Activated CD4-positive, alpha-beta memory T cell treated with anti-CD3 and anti-CD28 coated beads for 36 hours (primary cell): Measurements from ENCODE around the gene PRDX1. TPM values are rescaled to one million over a fixed set of nuclear protein-coding genes. Genes with fewer than 3 reads are reported as not detected.
A peak's percentile ranks its signal among the peaks of the same experiment; 100 is the strongest.

Experiments
- CTCF ChIA-PET: fragments of 350-600 bp; sonication (Branson Sonifier 250); formaldehyde crosslinking; loops from one replicate; lab custom pipeline; 2021; ENCODE audit warnings: antibody characterized with exemption, inconsistent platforms; lab: Charles Lee
- POLR2A ChIA-PET: fragments of 350-600 bp; sonication (Branson Sonifier 250); formaldehyde crosslinking; loops from one replicate; lab custom pipeline; 2021; ENCODE audit warnings: antibody characterized with exemption; lab: Charles Lee
- DNase-seq: peaks from one replicate; pipeline ENCODE4 v3.0.0-alpha.2; 2020
- H3K27ac Mint-ChIP-seq: one replicate; pipeline ENCODE4 v1.8.0; 2021; ENCODE audit warnings: mixed read lengths
- H3K27me3 Mint-ChIP-seq: one replicate; pipeline ENCODE4 v1.8.0; 2021; ENCODE audit warnings: mixed read lengths
- H3K36me3 Mint-ChIP-seq: one replicate; pipeline ENCODE4 v1.8.0; 2021; ENCODE audit warnings: mixed read lengths
- H3K4me1 Mint-ChIP-seq: one replicate; pipeline ENCODE4 v1.8.0; 2021; ENCODE audit warnings: low read depth, mixed read lengths
- H3K4me3 Mint-ChIP-seq: one replicate; pipeline ENCODE4 v1.8.0; 2021; ENCODE audit warnings: mild to moderate bottlenecking, mixed read lengths
- H3K9me3 Mint-ChIP-seq: one replicate; pipeline ENCODE4 v1.8.0; 2021; ENCODE audit warnings: mixed read lengths
- intact Hi-C: fragments of 100-400 bp; cut with micrococcal nuclease; formaldehyde crosslinking; loops from one replicate; pipeline ENCODE4 v1.15.1; 2023
- total RNA-seq, 2 experiments: library from RNA; stranded (reverse); gene quantifications; one replicate each; pipeline ENCODE4 v1.2.3, GENCODE V29; 2021

Gene PRDX1
- total RNA-seq, 2 experiments from 2014 or later = 479 to 481 TPM

DNA sequence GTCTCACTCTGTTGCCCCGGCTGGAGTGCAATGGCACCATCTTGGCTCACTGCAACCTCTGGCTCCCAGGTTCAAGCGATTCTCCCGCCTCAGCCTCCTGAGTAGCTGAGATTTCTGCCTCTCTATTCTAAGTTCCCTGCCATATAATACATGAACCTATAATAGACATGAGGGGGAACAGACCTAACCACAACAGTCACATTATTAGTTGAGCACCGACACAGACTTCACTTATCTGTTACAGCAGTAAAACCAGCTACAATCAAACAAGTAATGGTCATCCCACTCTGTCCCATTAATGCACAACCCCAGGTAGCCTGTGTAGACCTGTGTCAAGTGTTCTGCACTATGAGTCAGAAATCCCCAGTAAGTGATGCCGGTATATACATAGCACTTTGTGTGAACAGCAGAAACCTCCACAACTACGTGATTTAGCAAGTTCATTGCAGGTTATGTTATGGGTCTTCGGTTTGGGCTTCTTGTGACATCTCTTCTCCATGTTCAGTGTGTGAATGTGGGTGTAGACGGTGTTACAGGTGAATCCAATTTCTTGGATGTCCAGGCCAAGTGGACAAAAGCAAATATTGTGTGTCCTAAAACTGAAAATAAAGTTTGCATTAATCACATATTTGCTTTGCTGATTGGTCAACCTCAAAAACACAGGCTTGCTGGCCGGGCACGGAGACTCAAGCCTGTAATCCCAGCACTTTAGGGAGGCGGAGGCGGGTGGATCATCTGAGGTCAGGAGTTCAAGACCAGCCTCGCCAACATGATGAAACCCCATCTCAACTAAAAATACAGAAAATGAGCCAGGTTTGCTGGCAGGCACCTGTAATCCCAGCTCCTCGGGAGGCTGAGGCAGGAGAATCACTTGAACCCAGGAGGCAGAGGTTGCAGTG lies 18.0 kb downstream of the PRDX1 start:
- Mint-ChIP-seq H3K27ac (no peak overlapping the region), H3K4me3 (no peak overlapping the region), H3K9me3 (no peaks in the 10 kb centered on the region), H3K4me1 (peaks cover 28% of the 10 kb centered on the region), H3K36me3 (no peaks in the 10 kb centered on the region), H3K27me3 (no peaks in the 10 kb centered on the region)
- ChIA-PET CTCF (interaction anchor here (1.2 to 5.6 kb wide), 2 partner anchors 8 to 13 kb away, joined by 3 to 31 read pairs; no protein-coding TSS in a partner anchor), POLR2A (no interaction called here)
- intact Hi-C loops = no loop called here
- no peak for DNase-seq

DNA sequence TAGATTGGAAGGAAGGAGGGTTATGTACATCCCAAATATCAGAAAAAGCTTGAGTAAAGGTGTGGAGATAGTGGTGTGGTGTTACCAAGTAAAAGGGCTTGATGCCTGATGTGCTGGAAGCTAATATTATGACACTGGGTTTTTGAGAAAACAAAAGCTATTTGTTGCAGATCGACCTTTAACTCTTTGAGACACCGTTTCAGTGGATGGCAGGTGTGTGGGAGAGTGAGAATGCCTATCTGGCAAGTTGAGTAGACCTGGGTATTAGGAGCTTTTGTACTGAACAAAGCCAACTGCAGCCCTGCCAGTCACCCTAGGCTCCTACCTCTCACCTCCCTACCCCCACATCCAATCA lies 20.2 kb downstream of the PRDX1 start:
- CTCF ChIA-PET = interaction anchor here (0.6 to 5.6 kb wide), 7 partner anchors 8 to 241 kb away, joined by 3 to 31 read pairs (median 6); no protein-coding TSS in a partner anchor
- no peak overlapping the region for H3K4me3 Mint-ChIP-seq

DNA sequence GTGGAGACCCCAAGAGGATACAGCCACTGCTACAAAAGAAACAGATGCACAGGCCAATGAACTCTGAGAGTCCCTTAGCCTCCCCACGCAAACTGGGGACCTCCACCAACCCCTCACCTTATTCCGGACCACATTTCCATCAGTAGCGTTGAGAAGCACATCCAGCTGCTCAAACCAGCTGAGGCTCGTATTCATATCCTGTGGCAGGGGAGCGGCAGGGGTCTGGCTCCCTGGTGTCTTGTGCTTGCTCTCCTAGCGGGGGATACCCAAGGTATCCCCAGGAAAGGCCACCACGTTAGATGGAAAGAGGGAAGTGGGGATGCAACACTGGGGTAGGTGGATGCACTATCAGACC lies 22.3 kb downstream of the PRDX1 start:
- Mint-ChIP-seq H3K36me3 (no peaks in the 10 kb centered on the region), H3K4me1 (peaks cover 30% of the 10 kb centered on the region), H3K9me3 (no peaks in the 10 kb centered on the region), H3K27me3 (no peaks in the 10 kb centered on the region), H3K27ac (peak overlapping the region; percentile 83), H3K4me3 (peak overlapping the region; percentile 95)
- intact Hi-C loops = no loop called here
- POLR2A ChIA-PET = interaction anchor here (0.5 to 3.9 kb wide), 11 partner anchors 8 to 1870 kb away, joined by 3 to 32 read pairs (median 7); partner anchors contain the start of genes AKR1A1, HECTD3, HPDL and MUTYH
- peak; percentile 39 for DNase-seq
- CTCF ChIA-PET = interaction anchor here (0.8 to 5.6 kb wide), 9 partner anchors 8 to 159 kb away, joined by 3 to 31 read pairs (median 4); partner anchors contain the start of genes MUTYH, TESK2 and TOE1

More for the DNA sequence above, 20.2 kb downstream of the PRDX1 start:
- Mint-ChIP-seq H3K9me3 (no peaks in the 10 kb centered on the region), H3K4me1 (peaks cover 30% of the 10 kb centered on the region), H3K36me3 (no peaks in the 10 kb centered on the region), H3K27me3 (no peaks in the 10 kb centered on the region), H3K27ac (no peak overlapping the region)
- intact Hi-C loops = loop anchor here (2.0 kb wide), 1 partner anchor 49 kb away; the partner anchor contains the start of gene AKR1A1
- POLR2A ChIA-PET = interaction anchor here (0.7 to 3.9 kb wide), 5 partner anchors 20 to 1450 kb away, joined by 3 to 32 read pairs (median 9); partner anchors contain the start of genes AKR1A1, MUTYH, PRDX1 and TOE1
- DNase-seq = no peak

DNA sequence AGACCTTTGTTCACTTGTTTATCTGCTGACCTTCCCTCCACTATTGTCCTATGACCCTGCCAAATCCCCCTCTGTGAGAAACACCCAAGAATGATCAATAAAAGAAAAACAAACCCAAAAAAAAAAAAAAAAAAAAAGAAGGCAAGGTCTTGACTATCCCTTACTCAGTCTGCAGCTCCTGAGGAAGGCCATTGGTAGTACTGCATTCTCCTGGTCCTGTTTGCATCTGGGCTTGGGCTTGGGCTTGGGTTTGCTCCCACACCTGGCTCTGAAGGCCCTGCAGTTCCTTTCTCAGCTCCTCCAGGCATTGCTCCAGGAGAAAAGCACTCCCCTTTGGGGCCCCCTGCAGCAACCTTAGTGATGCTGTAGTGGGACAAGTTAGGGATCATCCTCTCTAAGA lies 23.4 kb downstream of the PRDX1 start:
- Mint-ChIP-seq H3K9me3 (no peaks in the 10 kb centered on the region), H3K4me1 (peaks cover 27% of the 10 kb centered on the region), H3K4me3 (peak overlapping the region; percentile 95), H3K27ac (no peak overlapping the region), H3K27me3 (no peaks in the 10 kb centered on the region), H3K36me3 (no peaks in the 10 kb centered on the region)
- DNase-seq = no peak
- ChIA-PET POLR2A (interaction anchor here (0.8 to 3.9 kb wide), 3 partner anchors 10 to 172 kb away, joined by 3 to 18 read pairs (median 3); partner anchors contain the start of genes HPDL, MUTYH and TOE1), CTCF (interaction anchor here (1.2 to 2.8 kb wide), 2 partner anchors 72 to 158 kb away, joined by 3 to 14 read pairs; partner anchors contain the start of genes MUTYH and TOE1)
- intact Hi-C loops = no loop called here

DNA sequence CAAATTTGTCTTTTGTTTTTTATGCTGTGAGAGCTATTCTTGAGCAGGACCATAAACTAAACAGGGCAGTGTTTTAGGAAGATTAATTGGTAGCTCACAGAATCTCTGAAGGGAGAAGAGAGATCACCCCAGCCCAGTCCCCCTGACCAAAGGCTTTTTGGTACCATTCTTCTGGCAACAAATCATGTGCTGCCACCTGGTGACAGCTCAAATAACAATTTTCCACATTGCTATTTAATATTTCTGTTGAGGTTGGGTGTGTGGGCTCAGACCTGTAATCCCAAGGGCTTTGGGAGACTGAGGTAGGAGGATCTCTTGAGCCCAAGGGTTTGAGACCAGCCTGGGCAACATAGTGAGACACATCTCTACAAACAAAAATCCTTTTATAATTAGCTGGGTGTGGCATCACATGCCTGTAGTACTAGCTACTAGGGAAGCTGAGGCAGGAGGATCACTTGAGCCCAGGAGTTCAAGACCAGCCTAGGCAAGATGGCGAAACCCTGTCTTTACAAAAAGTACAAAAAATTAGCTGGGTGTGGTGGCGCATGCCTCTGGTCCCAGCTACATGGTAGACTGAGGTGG lies 28.5 kb downstream of the PRDX1 start:
- peaks cover 6% of the 10 kb centered on the region for H3K4me1 Mint-ChIP-seq
- no peaks in the 10 kb centered on the region for H3K27me3 Mint-ChIP-seq
- H3K4me3 Mint-ChIP-seq = no peak overlapping the region
- H3K36me3 Mint-ChIP-seq = no peaks in the 10 kb centered on the region
- CTCF ChIA-PET = interaction anchor here (0.7 to 7.5 kb wide), 43 partner anchors 8 to 703 kb away, joined by 3 to 237 read pairs (median 5); partner anchors contain the start of genes HECTD3, MUTYH, TOE1 and UROD
- H3K27ac Mint-ChIP-seq = no peak overlapping the region
- peak; percentile 57 for DNase-seq
- intact Hi-C loops = loop anchor here (1.0 to 5.0 kb wide), 4 partner anchors 133 to 761 kb away; partner anchors contain the start of genes BEST4 and RNU5D-1
- H3K9me3 Mint-ChIP-seq = no peaks in the 10 kb centered on the region
- POLR2A ChIA-PET = interaction anchor here (1.4 kb wide), 1 partner anchor 153 kb away, joined by 6 read pairs; the partner anchor contains the start of genes MUTYH and TOE1

DNA sequence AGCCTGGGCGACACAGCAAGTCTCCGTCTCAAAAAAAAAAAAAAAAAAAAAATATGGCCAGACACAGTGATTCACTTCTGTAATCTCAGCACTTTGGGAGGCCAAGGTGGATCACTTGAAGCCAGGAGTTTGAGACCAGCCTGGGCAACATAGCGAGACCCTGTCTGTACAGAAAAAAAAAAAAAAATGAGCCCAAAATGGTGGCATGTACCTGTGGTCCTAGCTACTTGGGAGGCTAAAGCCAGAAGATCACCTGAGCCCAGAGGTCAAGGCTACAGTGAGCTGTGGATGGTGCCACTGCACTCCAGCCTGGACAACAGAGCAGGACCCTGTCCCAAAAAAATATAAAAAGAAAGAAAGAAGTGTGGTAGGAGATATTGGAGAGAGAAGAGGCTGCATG lies 29.0 kb downstream of the PRDX1 start:
- Mint-ChIP-seq H3K9me3 (no peaks in the 10 kb centered on the region), H3K4me3 (no peak overlapping the region), H3K36me3 (no peaks in the 10 kb centered on the region), H3K4me1 (peaks cover 6% of the 10 kb centered on the region), H3K27ac (no peak overlapping the region), H3K27me3 (no peaks in the 10 kb centered on the region)
- ChIA-PET POLR2A (interaction anchor here (1.2 to 1.9 kb wide), 4 partner anchors 92 to 482 kb away, joined by 4 to 6 read pairs (median 5); partner anchors contain the start of genes HECTD3, MUTYH, TOE1 and UROD), CTCF (interaction anchor here (0.7 to 7.5 kb wide), 38 partner anchors 9 to 480 kb away, joined by 3 to 237 read pairs (median 5); partner anchors contain the start of genes HECTD3, MUTYH, TOE1 and UROD)
- intact Hi-C loops = loop anchor here (1.0 to 5.0 kb wide), 4 partner anchors 132 to 760 kb away; partner anchors contain the start of genes BEST4 and RNU5D-1
- no peak for DNase-seq

DNA sequence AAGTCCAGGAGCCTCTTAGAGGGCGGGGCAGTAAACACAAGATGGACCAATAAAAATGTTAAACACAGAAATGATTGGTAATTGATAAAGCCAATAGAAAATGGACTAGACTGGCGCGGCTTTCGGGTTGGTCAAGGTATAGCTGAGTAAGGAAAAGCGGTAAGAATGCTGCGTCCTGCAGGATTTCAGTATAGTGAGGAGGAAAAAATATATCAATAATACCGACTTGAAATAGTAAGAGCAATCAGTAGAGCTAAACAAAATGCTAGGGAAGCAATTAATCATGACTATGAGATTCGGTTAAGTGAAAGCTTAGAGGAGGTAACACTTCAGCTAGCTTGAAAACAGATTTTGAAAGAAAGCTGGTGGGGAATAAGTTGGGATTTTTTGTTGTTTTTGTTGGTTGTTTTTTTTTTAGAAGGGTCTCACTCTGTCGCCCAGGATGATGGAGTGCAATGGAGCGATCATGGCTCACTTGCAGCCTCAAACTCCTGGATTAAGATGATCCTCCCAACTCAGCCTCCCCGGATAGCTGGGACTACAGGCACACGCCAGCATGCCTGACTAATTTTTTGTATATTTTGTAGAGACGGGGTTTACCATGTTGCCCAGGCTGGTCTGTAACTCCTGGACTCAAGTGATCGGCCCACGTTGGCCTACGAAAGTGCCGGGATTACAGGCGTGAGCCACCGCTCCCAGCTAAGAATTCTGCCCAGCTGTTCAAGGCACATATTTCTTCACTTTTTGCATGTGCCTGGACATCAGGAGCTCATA lies 30.0 kb downstream of the PRDX1 start:
- CTCF ChIA-PET = interaction anchor here (0.6 to 7.5 kb wide), 21 partner anchors 9 to 706 kb away, joined by 3 to 237 read pairs (median 9); partner anchors contain the start of genes CCDC163, HECTD3, MMACHC and MUTYH
- peaks cover 6% of the 10 kb centered on the region for H3K4me1 Mint-ChIP-seq
- H3K27me3 Mint-ChIP-seq = no peaks in the 10 kb centered on the region
- intact Hi-C loops = loop anchor here (1.0 to 5.0 kb wide), 9 partner anchors 9 to 759 kb away; partner anchors contain the start of genes BEST4, CCDC163, MMACHC and MUTYH
- no peaks in the 10 kb centered on the region for H3K9me3 Mint-ChIP-seq
- DNase-seq = no peak
- H3K27ac Mint-ChIP-seq = no peak overlapping the region
- H3K4me3 Mint-ChIP-seq = no peak overlapping the region
- POLR2A ChIA-PET = interaction anchor here (0.6 to 2.9 kb wide), 9 partner anchors 8 to 485 kb away, joined by 3 to 15 read pairs (median 4); partner anchors contain the start of genes CCDC163, HECTD3, MMACHC and MUTYH
- H3K36me3 Mint-ChIP-seq = no peaks in the 10 kb centered on the region

DNA sequence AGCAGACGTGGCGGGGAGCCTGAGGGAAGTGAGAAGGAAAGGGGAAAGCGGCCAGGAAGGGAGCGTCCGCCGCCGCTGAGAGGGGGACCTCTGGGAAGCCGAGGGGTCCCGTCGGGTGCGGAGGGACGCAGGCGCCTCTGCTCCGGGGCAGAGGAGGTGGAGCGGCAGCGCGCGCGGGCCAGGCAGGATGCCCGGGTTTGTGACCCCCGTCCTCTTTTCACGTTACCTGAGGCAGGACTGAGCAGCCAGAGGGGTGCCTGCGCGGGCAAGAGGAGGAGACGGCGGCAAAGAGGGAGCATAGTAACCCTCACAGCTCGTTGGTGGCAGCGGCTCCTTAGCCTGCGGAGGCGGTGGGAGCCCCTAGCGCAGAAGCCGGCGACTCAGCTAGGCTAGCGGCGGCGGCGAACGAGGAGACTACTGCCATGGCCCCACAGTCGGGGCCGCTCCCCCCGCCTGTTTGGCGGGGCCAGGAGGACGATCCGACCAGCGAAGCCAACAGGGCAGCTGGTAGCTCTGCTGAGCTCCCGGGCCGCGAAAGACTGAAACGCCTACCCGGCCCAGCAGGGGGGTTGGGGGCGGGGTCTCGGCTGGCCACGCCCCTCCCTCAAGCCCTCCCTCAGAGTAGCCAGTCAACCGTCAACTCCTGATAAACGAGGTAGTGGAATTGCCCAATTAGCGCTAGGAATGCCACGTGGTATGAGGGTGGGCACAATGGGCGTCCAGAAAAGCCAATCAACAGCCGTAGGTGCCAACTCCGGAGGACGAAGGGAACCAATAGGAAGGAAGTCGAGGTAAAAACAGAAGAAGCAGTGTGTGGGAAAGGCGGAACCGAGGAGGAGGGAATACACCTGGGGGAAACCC lies 30.8 kb downstream of the PRDX1 start, which contains the start of gene TESK2:
TESK2 (minus strand) TSS at position 538 of the 861 bp plus-strand sequence. CDS start 33,378 bp downstream, outside the sequence.
- ChIA-PET POLR2A (interaction anchor here (0.6 to 2.9 kb wide), 10 partner anchors 9 to 484 kb away, joined by 3 to 15 read pairs (median 4); partner anchors contain the start of genes CCDC163, MMACHC, MUTYH and PRDX1), CTCF (interaction anchor here (0.9 to 7.5 kb wide), 11 partner anchors 9 to 705 kb away, joined by 3 to 237 read pairs (median 14); partner anchors contain the start of genes CCDC163, HECTD3, MMACHC and MUTYH)
- no peaks in the 10 kb centered on the region for H3K27me3 Mint-ChIP-seq
- peaks cover 6% of the 10 kb centered on the region for H3K4me1 Mint-ChIP-seq
- intact Hi-C loops = loop anchor here (1.0 to 5.0 kb wide), 9 partner anchors 9 to 759 kb away; partner anchors contain the start of genes BEST4, CCDC163, MMACHC and MUTYH
- H3K27ac Mint-ChIP-seq = no peak within 1 kb of the TSS
- no peaks in the 10 kb centered on the region for H3K9me3 Mint-ChIP-seq
- DNase-seq = peak; percentile 98
- H3K4me3 Mint-ChIP-seq = no peak within 1 kb of the TSS
- no peaks in the 10 kb centered on the region for H3K36me3 Mint-ChIP-seq

DNA sequence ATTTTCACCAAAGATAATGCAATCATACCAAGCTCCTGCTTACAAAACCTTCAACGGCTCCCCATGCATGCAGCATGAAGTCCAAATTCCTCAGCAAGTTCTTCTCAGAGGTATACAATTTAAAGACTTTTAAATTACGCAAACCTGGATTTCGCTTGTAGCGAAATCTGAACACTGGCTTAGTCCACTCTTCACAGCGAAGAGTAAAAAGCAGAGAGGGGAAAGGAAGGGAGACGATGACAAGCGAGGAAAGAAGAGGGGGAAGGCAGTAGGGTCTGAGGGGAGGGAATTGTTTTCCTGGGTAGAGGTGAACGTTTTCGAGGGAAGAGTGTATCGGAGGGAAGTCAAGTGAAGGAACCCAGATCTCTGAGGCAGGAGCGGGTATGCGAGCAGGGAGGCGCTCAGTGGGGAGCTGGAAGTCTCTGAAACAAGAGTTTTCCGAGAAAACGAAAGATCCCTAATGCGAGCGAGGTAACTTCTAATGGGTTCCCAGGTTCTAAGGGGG lies 31.5 kb downstream of the PRDX1 start:
- H3K4me1 Mint-ChIP-seq = peaks cover 6% of the 10 kb centered on the region
- intact Hi-C loops = loop anchor here (2.0 to 5.0 kb wide), 4 partner anchors 33 to 758 kb away; partner anchors contain the start of genes BEST4 and RNU5D-1
- H3K27ac Mint-ChIP-seq = no peak overlapping the region
- no peaks in the 10 kb centered on the region for H3K36me3 Mint-ChIP-seq
- no peak for DNase-seq
- CTCF ChIA-PET = interaction anchor here (1.5 to 7.5 kb wide), 6 partner anchors 10 to 477 kb away, joined by 5 to 237 read pairs (median 50); partner anchors contain the start of genes CCDC163, HECTD3, MMACHC and MUTYH
- H3K4me3 Mint-ChIP-seq = no peak overlapping the region
- H3K9me3 Mint-ChIP-seq = no peaks in the 10 kb centered on the region
- no peaks in the 10 kb centered on the region for H3K27me3 Mint-ChIP-seq
- POLR2A ChIA-PET = interaction anchor here (1.2 to 2.9 kb wide), 7 partner anchors 10 to 187 kb away, joined by 3 to 15 read pairs (median 5); partner anchors contain the start of genes CCDC163, MMACHC, MUTYH and PRDX1
